ENCODE results near the gene TMEM132D. TPM values are rescaled to one million over a fixed set of nuclear protein-coding genes. Genes with fewer than 3 reads are reported as not detected.

The TMEM132D gene
- total RNA-seq, 1 experiment from 2014 or later, result 1.4 TPM

GRCh38 chr12:129163461-129163860, 740.4 kb downstream of the TMEM132D start (continued):
- TF ChIP-seq IRF1 (CRISPR knock-in tag; IDR thresholded peaks at IDR 0.05), result no peak
- no peak for TF ChIP-seq ZNF416 (CRISPR knock-in tag; IDR thresholded peaks at IDR 0.05)
- no peak for TF ChIP-seq MYBL2 (CRISPR knock-in tag; IDR thresholded peaks at IDR 0.05)
- no peak for TF ChIP-seq ZBTB21 (CRISPR knock-in tag; IDR thresholded peaks at IDR 0.05; ENCODE audit: borderline replicate concordance)
- TF ChIP-seq GABPB1 (CRISPR knock-in tag; IDR thresholded peaks at IDR 0.05), result no peak
- TF ChIP-seq FOXJ3 (CRISPR knock-in tag; IDR thresholded peaks at IDR 0.05; ENCODE audit: borderline replicate concordance), result no peak

- POLR2A ChIA-PET, result no interaction called here
- Mint-ChIP-seq H3K9me3 (peaks cover 82% of the 10 kb centered on the region), H3K36me3 (peaks cover 77% of the 10 kb centered on the region), H3K27ac (no peak overlapping the region), H3K4me3 (no peak overlapping the region), H3K4me1 (no peaks in the 10 kb centered on the region), H3K27me3 (ENCODE audit: low read depth) (peaks cover 9% of the 10 kb centered on the region)
- TF ChIP-seq AR (CRISPR knock-in tag; IDR thresholded peaks at IDR 0.05), result no peak
- no peak for TF ChIP-seq RELA (CRISPR knock-in tag; IDR thresholded peaks at IDR 0.05; ENCODE audit: borderline replicate concordance)
- TF ChIP-seq NR1H2 (CRISPR knock-in tag; IDR thresholded peaks at IDR 0.05), result no peak
- no peak for TF ChIP-seq ZNF416 (CRISPR knock-in tag; IDR thresholded peaks at IDR 0.05)
- TF ChIP-seq NFATC4 (CRISPR knock-in tag; IDR thresholded peaks at IDR 0.05), result no peak
- no peak for TF ChIP-seq AFF4 (CRISPR knock-in tag; IDR thresholded peaks at IDR 0.05; ENCODE audit: borderline replicate concordance)
- TF ChIP-seq TCF7 (CRISPR knock-in tag; IDR thresholded peaks at IDR 0.05; ENCODE audit: low read depth), result no peak
- TF ChIP-seq OVOL2 (CRISPR knock-in tag; IDR thresholded peaks at IDR 0.05; ENCODE audit: borderline replicate concordance), result no peak
- no peak for TF ChIP-seq PREB (CRISPR knock-in tag; IDR thresholded peaks at IDR 0.05; ENCODE audit: borderline replicate concordance)
- TF ChIP-seq USF2 (CRISPR knock-in tag; IDR thresholded peaks at IDR 0.05), result no peak
- TF ChIP-seq JAZF1 (CRISPR knock-in tag; IDR thresholded peaks at IDR 0.05), result no peak
- TF ChIP-seq NR2C2 (CRISPR knock-in tag; IDR thresholded peaks at IDR 0.05), result no peak
- no peak for TF ChIP-seq USF1 (CRISPR knock-in tag; IDR thresholded peaks at IDR 0.05)
- TF ChIP-seq SMAD4 (CRISPR knock-in tag; IDR thresholded peaks at IDR 0.05), result no peak
- TF ChIP-seq EMX1 (CRISPR knock-in tag; IDR thresholded peaks at IDR 0.05), result no peak
- no peak for TF ChIP-seq ZNF425 (CRISPR knock-in tag; conservative IDR thresholded peaks at IDR 0.05)
- DNase-seq (ENCODE audit: low spot score) (no peak), ATAC-seq (no peak)
- CTCF ChIA-PET, result no interaction called here
These were observed 741.0 kb downstream of the TMEM132D start for GRCh38 chr12:129162805-129163204.

Measured in WTC11 (cell line).